Measurements from ENCODE around the gene ZNF518B.

DNA sequence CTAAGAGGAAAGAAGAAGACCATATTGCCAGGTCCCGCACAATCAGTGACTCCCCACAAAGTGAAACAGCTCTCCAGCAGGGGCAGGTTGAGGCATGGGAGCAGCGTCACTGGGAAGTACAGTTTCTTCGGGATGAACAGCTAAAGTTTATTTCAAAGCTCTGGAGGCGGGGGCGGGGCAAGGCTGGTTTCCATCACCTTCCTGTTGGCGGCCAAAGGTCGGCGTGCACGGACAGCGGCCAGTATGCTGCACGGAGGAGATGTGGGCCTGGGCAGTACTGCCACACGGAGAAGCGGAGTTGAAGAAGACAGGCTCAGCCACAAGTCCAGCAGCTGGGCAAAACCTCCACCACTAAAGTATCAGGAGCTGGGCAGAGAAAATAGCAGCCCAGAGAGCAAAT is 951 bp upstream of the ZNF518B start:
- TF ChIP-seq TCF12 (IDR thresholded peaks at IDR 0.05) (no peak), NRF1 (IDR thresholded peaks at IDR 0.05; ENCODE audit: low read depth, low read length) (no peak)
